Brain microvascular endothelial cell (primary cell): ENCODE data around the gene NUP210L.
"Not testable (repeated sequence)": the region's sequence is repeated elsewhere in the genome, so short reads cannot be mapped to it uniquely, and the experiment has no call there.

ENCODE experiments used
- DNase-seq: peaks from one replicate; pipeline ENCODE4 v3.0.0-alpha.2; 2020
- H3K27ac ChIP-seq: fragments of 250-450 bp; sonication (Bioruptor Pico); 2 replicates; pipeline ENCODE4 v1.5.1; 2020; ENCODE audit warnings: mild to moderate bottlenecking, moderate library complexity
- H3K27me3 ChIP-seq: fragments of 250-450 bp; sonication (Bioruptor Pico); replicated peaks from 2 replicates; pipeline ENCODE4 v1.5.1; 2020; ENCODE audit warnings: mild to moderate bottlenecking
- H3K36me3 ChIP-seq: fragments of 250-450 bp; sonication (Bioruptor Pico); replicated peaks from 2 replicates; pipeline ENCODE4 v1.5.1; 2020; ENCODE audit warnings: mild to moderate bottlenecking
- H3K4me3 ChIP-seq: 2 replicates; pipeline ENCODE4 v1.5.1; 2011; ENCODE audit warnings: low read depth, mild to moderate bottlenecking, control low read depth, low read length, moderate library complexity
- in situ Hi-C: cut with HindIII; loops from 2 replicates; pipeline ENCODE4 v1.10.0; 2017; ENCODE audit warnings: low sequenced_read_pairs, low pct_ligation_motif_present
- TF ChIP-seq, protein P1 (sequence below): IDR thresholded peaks from 2 replicates; pipeline ENCODE4 v1.5.1; 2011; ENCODE audit warnings: low read depth, mild to moderate bottlenecking, moderate library complexity, low read length, control low read depth, inconsistent platforms; ENCODE audit errors: missing control alignments

Gene NUP210L

GRCh38 chr1:154137888-154138287 lies 17.0 kb downstream of the NUP210L start:
- no peak for DNase-seq
- in situ Hi-C loops: no loop called here
- Histone ChIP-seq H3K4me3 (no peak overlapping the region), H3K27me3 (no peaks in the 10 kb centered on the region), H3K36me3 (no peaks in the 10 kb centered on the region), H3K27ac (no peak overlapping the region)
- TF ChIP-seq, protein P1, sequence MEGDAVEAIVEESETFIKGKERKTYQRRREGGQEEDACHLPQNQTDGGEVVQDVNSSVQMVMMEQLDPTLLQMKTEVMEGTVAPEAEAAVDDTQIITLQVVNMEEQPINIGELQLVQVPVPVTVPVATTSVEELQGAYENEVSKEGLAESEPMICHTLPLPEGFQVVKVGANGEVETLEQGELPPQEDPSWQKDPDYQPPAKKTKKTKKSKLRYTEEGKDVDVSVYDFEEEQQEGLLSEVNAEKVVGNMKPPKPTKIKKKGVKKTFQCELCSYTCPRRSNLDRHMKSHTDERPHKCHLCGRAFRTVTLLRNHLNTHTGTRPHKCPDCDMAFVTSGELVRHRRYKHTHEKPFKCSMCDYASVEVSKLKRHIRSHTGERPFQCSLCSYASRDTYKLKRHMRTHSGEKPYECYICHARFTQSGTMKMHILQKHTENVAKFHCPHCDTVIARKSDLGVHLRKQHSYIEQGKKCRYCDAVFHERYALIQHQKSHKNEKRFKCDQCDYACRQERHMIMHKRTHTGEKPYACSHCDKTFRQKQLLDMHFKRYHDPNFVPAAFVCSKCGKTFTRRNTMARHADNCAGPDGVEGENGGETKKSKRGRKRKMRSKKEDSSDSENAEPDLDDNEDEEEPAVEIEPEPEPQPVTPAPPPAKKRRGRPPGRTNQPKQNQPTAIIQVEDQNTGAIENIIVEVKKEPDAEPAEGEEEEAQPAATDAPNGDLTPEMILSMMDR: no peak

GRCh38 chr1:154133256-154133655 lies 21.6 kb downstream of the NUP210L start:
- no peak for DNase-seq
- TF ChIP-seq, protein P1: no peak
- in situ Hi-C loops: no loop called here
- Histone ChIP-seq H3K27ac (no peak overlapping the region), H3K27me3 (no peaks in the 10 kb centered on the region), H3K36me3 (no peaks in the 10 kb centered on the region), H3K4me3 (no peak overlapping the region)

DNA sequence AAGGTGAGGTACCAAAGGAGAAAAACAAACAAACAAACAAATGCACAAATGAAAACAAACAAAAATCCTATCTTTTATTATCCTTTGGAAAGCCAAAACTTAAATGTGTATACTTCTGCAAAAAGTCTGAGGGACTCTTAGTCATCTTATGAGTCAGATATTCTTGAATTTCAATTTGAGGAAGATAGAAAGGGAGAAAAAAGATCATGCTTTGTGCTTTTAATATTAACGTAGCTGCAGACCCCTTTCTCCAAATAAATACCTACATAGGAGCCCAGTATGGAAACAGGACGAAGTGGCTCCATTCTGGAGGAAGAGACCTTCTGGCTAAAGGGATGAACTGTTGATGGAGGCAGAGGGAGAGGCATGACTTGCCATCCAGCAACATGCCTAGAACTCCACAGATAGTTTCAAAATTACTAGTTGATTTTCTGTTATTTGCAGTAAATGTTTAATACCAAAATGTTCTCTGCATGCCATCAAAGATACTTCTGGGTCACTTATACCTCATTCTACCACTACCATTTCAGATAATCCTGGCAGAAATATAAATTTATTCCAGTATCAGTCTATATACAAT lies 25.4 kb downstream of the NUP210L start:
- no peak overlapping the region for H3K27ac ChIP-seq
- no peak for DNase-seq
- no peaks in the 10 kb centered on the region for H3K36me3 ChIP-seq
- H3K27me3 ChIP-seq: no peaks in the 10 kb centered on the region
- in situ Hi-C loops: no loop called here
- H3K4me3 ChIP-seq: no peak overlapping the region
- TF ChIP-seq, protein P1: no peak

- H3K36me3 ChIP-seq, H3K27me3 ChIP-seq, H3K27ac ChIP-seq, in situ Hi-C loops, H3K4me3 ChIP-seq, DNase-seq: not testable (repeated sequence)
These were observed 31.7 kb downstream of the NUP210L start for GRCh38 chr1:154123205-154123604.

DNA sequence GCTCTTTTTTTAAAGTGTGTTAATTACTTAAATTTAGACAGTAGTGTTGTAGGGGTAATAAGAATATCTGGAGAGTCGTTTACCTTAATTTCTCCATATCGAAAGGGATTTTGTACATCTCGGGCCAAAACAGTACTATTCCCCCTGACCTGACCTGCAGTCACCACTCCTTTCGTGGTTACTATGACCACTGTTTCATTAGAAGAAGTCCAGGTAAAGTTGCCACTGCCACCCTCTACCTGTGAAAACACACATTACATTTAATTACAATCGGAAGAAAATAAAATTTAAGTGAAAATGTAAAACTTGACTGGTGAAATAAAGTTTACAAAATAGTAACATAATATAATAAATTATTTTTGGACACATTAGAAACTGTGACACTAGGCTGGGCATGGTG lies 37.2 kb downstream of the NUP210L start:
- DNase-seq: no peak
- in situ Hi-C loops: no loop called here
- Histone ChIP-seq H3K27me3 (no peaks in the 10 kb centered on the region), H3K4me3 (no peak overlapping the region), H3K36me3 (no peaks in the 10 kb centered on the region), H3K27ac (no peak overlapping the region)
- TF ChIP-seq, protein P1: no peak

- Histone ChIP-seq H3K4me3 (no peak overlapping the region), H3K36me3 (no peaks in the 10 kb centered on the region), H3K27me3 (no peaks in the 10 kb centered on the region), H3K27ac (no peak overlapping the region)
- TF ChIP-seq, protein P1: no peak
- DNase-seq: no peak
- in situ Hi-C loops: no loop called here
These were observed 39.7 kb downstream of the NUP210L start for GRCh38 chr1:154115180-154115579.
